LNCAP (cell line): Measurements from ENCODE around the gene RPL31.

Experiments used
- TF ChIP-seq, protein P1 (sequence below): fragments of 450-650 bp; IDR thresholded peaks from 2 replicates; pipeline ENCODE4 v1.5.1; 2017; ENCODE audit warnings: mild to moderate bottlenecking

Gene RPL31

DNA sequence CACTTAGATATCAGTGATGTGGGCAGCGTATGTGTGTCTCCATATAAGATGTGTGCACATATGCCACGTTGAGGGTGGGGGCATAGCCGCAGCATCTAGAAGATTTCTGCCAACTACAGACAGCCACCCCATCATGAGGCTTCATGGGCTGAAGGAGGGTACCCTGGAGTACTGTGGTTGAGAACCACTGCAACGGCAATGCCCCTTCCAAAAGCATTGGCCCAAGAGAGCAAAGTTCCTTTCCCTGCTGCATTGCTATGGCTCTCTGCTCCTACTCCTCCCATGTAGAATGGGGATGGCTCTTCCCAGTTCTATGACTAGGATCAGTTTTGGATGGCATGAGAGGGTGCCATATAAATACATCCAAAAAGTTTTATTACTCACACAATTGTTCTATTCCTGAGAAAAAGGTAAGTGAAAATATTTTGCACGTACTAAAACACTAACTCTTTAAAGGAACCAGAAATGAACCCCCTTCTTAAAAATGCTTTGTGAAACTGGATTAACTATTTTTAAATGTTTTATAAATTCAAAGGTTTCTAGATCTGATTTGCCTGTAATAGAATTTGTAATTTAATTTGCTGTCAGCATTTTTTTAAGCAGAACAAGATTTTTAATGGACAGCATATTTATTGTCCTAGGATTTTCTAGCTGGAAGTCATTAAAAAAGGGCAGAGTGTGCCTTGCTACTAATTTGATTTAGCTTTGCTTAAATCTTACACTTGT is 4.4 kb upstream of the RPL31 start:
- TF ChIP-seq, protein P1, sequence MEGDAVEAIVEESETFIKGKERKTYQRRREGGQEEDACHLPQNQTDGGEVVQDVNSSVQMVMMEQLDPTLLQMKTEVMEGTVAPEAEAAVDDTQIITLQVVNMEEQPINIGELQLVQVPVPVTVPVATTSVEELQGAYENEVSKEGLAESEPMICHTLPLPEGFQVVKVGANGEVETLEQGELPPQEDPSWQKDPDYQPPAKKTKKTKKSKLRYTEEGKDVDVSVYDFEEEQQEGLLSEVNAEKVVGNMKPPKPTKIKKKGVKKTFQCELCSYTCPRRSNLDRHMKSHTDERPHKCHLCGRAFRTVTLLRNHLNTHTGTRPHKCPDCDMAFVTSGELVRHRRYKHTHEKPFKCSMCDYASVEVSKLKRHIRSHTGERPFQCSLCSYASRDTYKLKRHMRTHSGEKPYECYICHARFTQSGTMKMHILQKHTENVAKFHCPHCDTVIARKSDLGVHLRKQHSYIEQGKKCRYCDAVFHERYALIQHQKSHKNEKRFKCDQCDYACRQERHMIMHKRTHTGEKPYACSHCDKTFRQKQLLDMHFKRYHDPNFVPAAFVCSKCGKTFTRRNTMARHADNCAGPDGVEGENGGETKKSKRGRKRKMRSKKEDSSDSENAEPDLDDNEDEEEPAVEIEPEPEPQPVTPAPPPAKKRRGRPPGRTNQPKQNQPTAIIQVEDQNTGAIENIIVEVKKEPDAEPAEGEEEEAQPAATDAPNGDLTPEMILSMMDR = no peak

DNA sequence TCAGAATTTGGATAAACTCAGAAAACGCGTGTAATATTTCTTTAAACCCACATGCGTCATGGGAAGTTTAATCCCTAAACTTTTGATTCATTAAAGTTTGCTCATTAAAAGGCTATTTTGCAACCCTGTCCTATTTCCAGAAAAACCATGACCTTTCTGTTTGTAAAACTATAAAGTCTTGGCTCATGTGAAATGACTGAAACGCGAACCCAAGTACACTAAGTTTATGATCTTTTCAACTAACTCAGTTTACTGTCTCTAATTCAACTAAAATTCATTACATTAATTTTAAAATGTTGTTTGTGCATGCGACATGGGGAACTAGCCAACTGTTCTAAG is 3.9 kb upstream of the RPL31 start:
- TF ChIP-seq, protein P1 = no peak

DNA sequence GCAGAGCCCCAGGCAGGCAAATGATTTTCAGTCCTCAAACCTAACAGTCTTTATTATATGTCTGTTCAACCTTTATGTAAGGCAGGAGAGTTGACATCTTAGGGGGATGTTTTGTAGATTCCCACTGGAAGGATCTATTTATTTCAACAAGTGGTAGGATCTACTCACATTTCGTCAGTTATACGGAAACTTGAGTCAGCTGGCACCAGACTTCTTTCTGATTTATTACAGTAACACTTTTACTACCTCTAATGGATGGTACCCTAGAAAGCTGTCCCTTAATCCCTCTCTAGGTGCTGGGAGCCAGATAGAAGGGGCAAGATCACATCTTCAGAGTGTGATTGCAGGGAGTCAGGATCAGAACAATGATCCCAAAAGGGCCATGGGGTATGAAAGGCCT is 2.1 kb upstream of the RPL31 start:
- TF ChIP-seq, protein P1 = no peak

DNA sequence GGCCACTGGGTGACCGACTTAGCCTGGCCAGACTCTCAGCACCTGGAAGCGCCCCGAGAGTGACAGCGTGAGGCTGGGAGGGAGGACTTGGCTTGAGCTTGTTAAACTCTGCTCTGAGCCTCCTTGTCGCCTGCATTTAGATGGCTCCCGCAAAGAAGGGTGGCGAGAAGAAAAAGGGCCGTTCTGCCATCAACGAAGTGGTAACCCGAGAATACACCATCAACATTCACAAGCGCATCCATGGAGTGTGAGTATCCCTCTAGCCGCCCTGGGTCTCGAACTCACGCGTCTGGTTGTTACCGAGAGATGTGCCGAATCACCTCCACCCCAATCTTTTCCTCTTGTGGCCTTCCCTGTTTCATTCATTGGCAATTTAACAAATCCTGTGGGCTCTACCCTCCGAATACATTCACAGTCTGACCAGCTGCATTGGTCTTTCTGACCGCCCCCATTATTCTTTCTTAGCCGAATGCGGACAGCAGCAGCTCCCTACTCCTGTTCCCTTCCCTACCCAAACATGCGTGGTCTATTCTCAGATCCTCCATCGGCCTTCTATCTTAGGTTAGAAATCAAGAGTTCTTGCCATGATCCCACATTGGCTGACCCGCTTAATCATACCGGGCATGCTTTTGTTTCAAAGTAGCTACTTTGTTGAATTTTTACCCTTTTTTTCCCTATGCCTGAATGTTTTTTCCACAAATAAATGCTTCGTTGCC is 631 bp downstream of the RPL31 start:
- TF ChIP-seq, protein P1 = no peak

DNA sequence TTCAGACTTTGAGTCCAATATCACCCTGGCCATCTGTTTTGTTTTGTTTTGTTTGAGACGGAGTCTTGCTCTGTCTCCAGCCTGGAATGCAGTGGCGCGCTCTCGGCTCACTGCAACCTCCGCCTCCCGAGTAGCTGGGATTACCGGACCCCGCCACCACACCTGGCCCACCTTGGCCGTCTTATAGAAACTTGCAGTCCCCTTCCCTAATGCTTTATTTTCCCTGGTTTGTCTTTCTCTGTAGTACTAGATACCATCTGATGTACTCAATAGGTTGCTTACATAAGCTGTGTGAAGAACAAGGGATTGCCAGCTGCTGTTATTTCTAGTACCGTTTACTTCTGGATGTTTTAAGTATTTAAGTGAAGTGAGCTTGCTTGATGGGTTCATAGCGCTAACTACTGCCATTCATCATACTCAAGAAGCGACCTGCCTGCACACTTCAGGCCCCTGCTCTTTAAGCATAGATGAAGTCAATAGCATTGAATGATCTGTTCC is 1.2 kb downstream of the RPL31 start:
- TF ChIP-seq, protein P1 = no peak

DNA sequence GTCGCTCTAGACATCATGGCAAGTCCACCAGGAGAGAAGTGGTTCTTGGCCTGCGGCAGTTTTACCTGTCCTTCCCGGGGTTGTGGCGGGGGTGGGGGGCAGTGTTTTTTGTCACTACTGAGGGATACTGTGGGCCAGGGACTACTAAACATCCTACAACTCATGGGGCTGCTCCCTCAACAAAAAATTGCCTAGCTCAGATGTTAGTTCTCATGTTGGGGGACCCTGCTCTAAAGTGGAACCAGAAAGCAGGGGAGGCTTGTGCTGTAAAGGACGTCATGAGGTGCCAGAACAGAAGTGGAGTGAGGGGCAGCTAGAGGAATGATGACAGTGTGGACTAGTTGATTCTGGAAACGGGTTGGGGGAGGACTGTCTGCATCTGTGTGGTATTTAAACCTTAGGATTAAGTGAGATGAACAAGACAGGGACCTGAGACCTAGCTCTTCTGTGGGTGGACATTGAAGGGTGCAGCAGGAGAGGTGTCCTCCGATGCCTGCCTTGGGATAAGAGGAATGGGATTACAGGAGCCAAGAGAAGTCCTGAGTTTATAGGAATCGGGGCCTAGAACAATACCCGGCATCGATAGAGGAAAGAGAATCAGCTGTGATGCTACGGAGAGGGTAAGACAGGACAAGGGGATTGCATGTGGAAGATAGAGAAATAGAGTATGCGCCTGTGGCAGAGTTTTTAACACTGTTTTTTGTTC is 2.7 kb downstream of the RPL31 start:
- TF ChIP-seq, protein P1 = no peak

DNA sequence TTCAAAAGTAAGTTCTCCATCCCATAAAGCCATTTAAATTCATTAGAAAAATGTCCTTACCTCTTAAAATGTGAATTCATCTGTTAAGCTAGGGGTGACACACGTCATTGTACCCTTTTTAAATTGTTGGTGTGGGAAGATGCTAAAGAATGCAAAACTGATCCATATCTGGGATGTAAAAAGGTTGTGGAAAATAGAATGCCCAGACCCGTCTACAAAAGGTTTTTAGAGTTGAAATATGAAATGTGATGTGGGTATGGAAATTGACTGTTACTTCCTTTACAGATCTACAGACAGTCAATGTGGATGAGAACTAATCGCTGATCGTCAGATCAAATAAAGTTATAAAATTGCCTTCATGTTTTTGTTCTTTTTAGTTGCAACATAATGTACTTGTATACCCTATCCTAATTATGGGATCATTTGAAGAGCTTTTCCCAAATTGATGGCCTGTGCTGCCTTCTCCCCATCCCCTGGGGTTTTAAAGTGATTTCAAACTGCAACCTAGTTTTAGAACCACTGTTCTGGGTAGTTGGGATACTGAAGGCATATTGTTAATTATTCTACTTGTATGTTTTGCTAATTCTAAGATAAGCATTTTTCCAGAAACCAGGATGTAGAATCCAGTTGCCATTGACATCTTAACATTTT is 4.1 kb downstream of the RPL31 start:
- TF ChIP-seq, protein P1 = no peak
